SK-N-SH treated with all-trans-retinoic acid at 6 μM for 48 hours (cell line): ENCODE measurements around the gene HIF1A.

Experiments used
- ATAC-seq: fragments of 200-7000 bp; cut with Tn5 transposase; 3 replicates; pipeline ENCODE4 v1.9.1; 2020; ENCODE audit warnings: mild to moderate bottlenecking, moderate library complexity
- ARNTL ChIP-seq: fragments of 450-650 bp; formaldehyde crosslinking; IDR thresholded peaks from 2 replicates; pipeline ENCODE4 v1.5.0; 2020; ENCODE audit warnings: low read depth, mild to moderate bottlenecking, moderate library complexity, borderline replicate concordance
- BACH2 ChIP-seq: fragments of 250-450 bp; sonication (Bioruptor Pico); IDR thresholded peaks from 2 replicates; pipeline ENCODE4 v1.9.0; 2021; ENCODE audit warnings: mild to moderate bottlenecking, borderline replicate concordance
- CREB5 ChIP-seq: fragments of 250-450 bp; sonication (Bioruptor Pico); IDR thresholded peaks from 2 replicates; pipeline ENCODE4 v1.5.1; 2020; ENCODE audit warnings: low read depth, mild to moderate bottlenecking, moderate library complexity
- CSDC2 ChIP-seq: fragments of 250-450 bp; sonication (Bioruptor Pico); IDR thresholded peaks from 2 replicates; pipeline ENCODE4 v1.5.0; 2020; ENCODE audit warnings: mild to moderate bottlenecking, moderate library complexity
- CSRNP3 ChIP-seq: fragments of 250-450 bp; sonication (Bioruptor Pico); IDR thresholded peaks from 2 replicates; pipeline ENCODE4 v1.5.1; 2021; ENCODE audit warnings: mild to moderate bottlenecking, moderate library complexity
- GLIS3 ChIP-seq: fragments of 250-450 bp; sonication (Bioruptor Pico); IDR thresholded peaks from 2 replicates; pipeline ENCODE4 v1.5.0; 2020; ENCODE audit warnings: mild to moderate bottlenecking, moderate library complexity
- ISL1 ChIP-seq: fragments of 250-450 bp; sonication (Bioruptor Pico); IDR thresholded peaks from 2 replicates; pipeline ENCODE4 v2.1.2; 2022; ENCODE audit warnings: mild to moderate bottlenecking, moderate library complexity
- OSR1 ChIP-seq: fragments of 250-450 bp; sonication (Bioruptor Pico); IDR thresholded peaks from 2 replicates; pipeline ENCODE4 v1.8.0; 2022; ENCODE audit warnings: moderate library complexity, mild to moderate bottlenecking, inconsistent platforms
- PATZ1 ChIP-seq: fragments of 250-450 bp; sonication (Bioruptor Pico); IDR thresholded peaks from 2 replicates; pipeline ENCODE4 v1.8.0; 2020; ENCODE audit warnings: mild to moderate bottlenecking, moderate library complexity, borderline replicate concordance
- POU6F1 ChIP-seq: fragments of 250-450 bp; sonication (Bioruptor Pico); IDR thresholded peaks from 2 replicates; pipeline ENCODE4 v1.8.0; 2021; ENCODE audit warnings: low read depth, mild to moderate bottlenecking, moderate library complexity, borderline replicate concordance
- PPARA ChIP-seq: fragments of 250-450 bp; sonication (Bioruptor Pico); IDR thresholded peaks from 2 replicates; pipeline ENCODE4 v1.5.0; 2020; ENCODE audit warnings: mild to moderate bottlenecking, borderline replicate concordance
- RARB ChIP-seq: fragments of 250-450 bp; sonication (Bioruptor Pico); IDR thresholded peaks from 2 replicates; pipeline ENCODE4 v1.8.0; 2021; ENCODE audit warnings: mild to moderate bottlenecking, moderate library complexity
- SNAI2 ChIP-seq: fragments of 250-450 bp; sonication (Bioruptor Pico); IDR thresholded peaks from 2 replicates; pipeline ENCODE4 v1.5.0; 2020; ENCODE audit warnings: mild to moderate bottlenecking, moderate library complexity
- TCF4 ChIP-seq: fragments of 250-450 bp; sonication (Bioruptor Pico); IDR thresholded peaks from 2 replicates; pipeline ENCODE4 v1.8.0; 2021; ENCODE audit warnings: mild to moderate bottlenecking, moderate library complexity, borderline replicate concordance
- ZC3H10 ChIP-seq: fragments of 250-450 bp; sonication (Bioruptor Pico); IDR thresholded peaks from 2 replicates; pipeline ENCODE4 v1.5.1; 2021; ENCODE audit warnings: mild to moderate bottlenecking, moderate library complexity
- ZFP3 ChIP-seq: fragments of 250-450 bp; sonication (Bioruptor Pico); IDR thresholded peaks from 2 replicates; pipeline ENCODE4 v1.5.0; 2020; ENCODE audit warnings: mild to moderate bottlenecking, moderate library complexity
- ZFP30 ChIP-seq: fragments of 450-650 bp; formaldehyde crosslinking; IDR thresholded peaks from 2 replicates; pipeline ENCODE4 v1.5.0; 2022; ENCODE audit warnings: mild to moderate bottlenecking, moderate library complexity
- ZNF565 ChIP-seq: fragments of 450-650 bp; formaldehyde crosslinking; conservative IDR thresholded peaks from 2 replicates; pipeline ENCODE4 v1.5.0; 2020; ENCODE audit warnings: low read depth, mild to moderate bottlenecking, moderate library complexity
- ZNF70 ChIP-seq: fragments of 450-650 bp; formaldehyde crosslinking; IDR thresholded peaks from 2 replicates; pipeline ENCODE4 v1.5.0; 2020; ENCODE audit warnings: mild to moderate bottlenecking, moderate library complexity
- TF ChIP-seq, protein P1 (sequence below): fragments of 250-450 bp; sonication (Bioruptor Pico); IDR thresholded peaks from 2 replicates; pipeline ENCODE4 v1.5.0; 2020; ENCODE audit warnings: mild to moderate bottlenecking, moderate library complexity

Gene HIF1A

DNA sequence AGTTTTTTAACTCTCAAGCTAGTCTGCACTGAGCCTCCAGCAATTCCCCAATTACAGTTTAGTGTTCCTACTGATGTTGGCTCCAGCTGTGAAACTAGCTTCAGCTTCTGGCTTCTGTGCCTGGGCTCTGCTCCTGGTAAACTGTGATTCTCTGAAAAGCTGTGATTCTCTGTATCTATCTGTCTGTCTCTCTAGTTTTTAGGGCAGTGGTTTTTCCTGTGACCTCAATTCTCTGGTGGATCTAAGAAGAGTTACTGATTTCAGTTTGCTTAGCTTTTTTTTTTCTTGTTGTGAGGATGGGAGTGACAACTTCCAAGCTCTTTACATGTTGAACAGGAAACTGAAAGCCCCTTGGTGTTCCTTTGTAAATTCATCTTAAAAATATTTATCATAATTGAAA, 3.8 kb upstream of the HIF1A start:
- no peak for ATAC-seq
- TF ChIP-seq CSDC2 (CRISPR knock-in tag) (no peak), GLIS3 (CRISPR knock-in tag) (no peak), ZFP30 (CRISPR knock-in tag) (no peak), BACH2 (no peak), ZNF70 (CRISPR knock-in tag) (no peak), POU6F1 (CRISPR knock-in tag) (no peak), ZFP3 (no peak), RARB (CRISPR knock-in tag) (no peak), ISL1 (no peak), PATZ1 (CRISPR knock-in tag) (no peak), CREB5 (no peak), PPARA (CRISPR knock-in tag) (no peak), ZC3H10 (no peak), TCF4 (CRISPR knock-in tag) (no peak), ARNTL (CRISPR knock-in tag) (no peak), OSR1 (CRISPR knock-in tag) (no peak), SNAI2 (CRISPR knock-in tag) (no peak)
- TF ChIP-seq, protein P1, sequence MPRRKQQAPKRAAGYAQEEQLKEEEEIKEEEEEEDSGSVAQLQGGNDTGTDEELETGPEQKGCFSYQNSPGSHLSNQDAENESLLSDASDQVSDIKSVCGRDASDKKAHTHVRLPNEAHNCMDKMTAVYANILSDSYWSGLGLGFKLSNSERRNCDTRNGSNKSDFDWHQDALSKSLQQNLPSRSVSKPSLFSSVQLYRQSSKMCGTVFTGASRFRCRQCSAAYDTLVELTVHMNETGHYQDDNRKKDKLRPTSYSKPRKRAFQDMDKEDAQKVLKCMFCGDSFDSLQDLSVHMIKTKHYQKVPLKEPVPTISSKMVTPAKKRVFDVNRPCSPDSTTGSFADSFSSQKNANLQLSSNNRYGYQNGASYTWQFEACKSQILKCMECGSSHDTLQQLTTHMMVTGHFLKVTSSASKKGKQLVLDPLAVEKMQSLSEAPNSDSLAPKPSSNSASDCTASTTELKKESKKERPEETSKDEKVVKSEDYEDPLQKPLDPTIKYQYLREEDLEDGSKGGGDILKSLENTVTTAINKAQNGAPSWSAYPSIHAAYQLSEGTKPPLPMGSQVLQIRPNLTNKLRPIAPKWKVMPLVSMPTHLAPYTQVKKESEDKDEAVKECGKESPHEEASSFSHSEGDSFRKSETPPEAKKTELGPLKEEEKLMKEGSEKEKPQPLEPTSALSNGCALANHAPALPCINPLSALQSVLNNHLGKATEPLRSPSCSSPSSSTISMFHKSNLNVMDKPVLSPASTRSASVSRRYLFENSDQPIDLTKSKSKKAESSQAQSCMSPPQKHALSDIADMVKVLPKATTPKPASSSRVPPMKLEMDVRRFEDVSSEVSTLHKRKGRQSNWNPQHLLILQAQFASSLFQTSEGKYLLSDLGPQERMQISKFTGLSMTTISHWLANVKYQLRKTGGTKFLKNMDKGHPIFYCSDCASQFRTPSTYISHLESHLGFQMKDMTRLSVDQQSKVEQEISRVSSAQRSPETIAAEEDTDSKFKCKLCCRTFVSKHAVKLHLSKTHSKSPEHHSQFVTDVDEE: no peak

- TF ChIP-seq ISL1 (no peak), ARNTL (CRISPR knock-in tag) (no peak), ZNF565 (CRISPR knock-in tag) (no peak), CSRNP3 (no peak), BACH2 (no peak), ZNF70 (CRISPR knock-in tag) (no peak), POU6F1 (CRISPR knock-in tag) (no peak), GLIS3 (CRISPR knock-in tag) (no peak)
- TF ChIP-seq, all 23 proteins: peak for 0
- no peak for ATAC-seq
Observed at GRCh38 chr14:61694039-61694438, 1.3 kb upstream of the HIF1A start.
